Peyer's patch (tissue), 4 donors: ENCODE results near the gene LRCH3. TPM values are rescaled to one million over a fixed set of nuclear protein-coding genes. Genes with fewer than 3 reads are reported as not detected.
A peak's percentile ranks its signal among the peaks of the same experiment; 100 is the strongest.

Source experiments
- DNase-seq, 3 donors: peaks; one replicate each; pipeline ENCODE4 v3.0.0-alpha.2; 2017 to 2019
- H3K27ac ChIP-seq, 4 donors: fragments of 200-600 bp; sonication (generic); one replicate each; pipeline ENCODE4 v1.5.1; 2016 to 2019
- H3K27me3 ChIP-seq, 2 donors: fragments of 200-600 bp; sonication (generic); one replicate each; pipeline ENCODE4 v1.5.1; 2019
- H3K36me3 ChIP-seq, 3 donors: fragments of 200-600 bp; sonication (generic); one replicate each; pipeline ENCODE4 v1.5.1; 2016 to 2019
- H3K4me1 ChIP-seq, 4 donors: fragments of 200-600 bp; sonication (generic); one replicate each; pipeline ENCODE4 v1.5.1; 2016 to 2019
- H3K4me3 ChIP-seq, 4 donors: fragments of 200-600 bp; sonication (generic); 1 replicate in 3 of 4; 2 replicates in 1 of 4; pipeline ENCODE4 v1.5.1; 2016 to 2019; ENCODE audit warnings: mild to moderate bottlenecking in 1 of 4
- H3K9me3 ChIP-seq, 4 donors: fragments of 200-600 bp; sonication (generic); one replicate each; pipeline ENCODE4 v1.5.1; 2016 to 2019; ENCODE audit warnings: mild to moderate bottlenecking in 1 of 4
- CTCF ChIP-seq, 6 experiments: fragments of 450-650 bp in 4 of 6; fragments of 200-600 bp in 2 of 6; sonication (generic) in 1 of 6; IDR thresholded peaks; one replicate each; pipeline ENCODE4 v1.5.1; 2017 to 2019; ENCODE audit warnings: antibody characterized with exemption in 6 of 6, mild to moderate bottlenecking in 3 of 6, moderate library complexity in 1 of 6
- POLR2A ChIP-seq, 2 donors: fragments of 450-650 bp; IDR thresholded peaks; one replicate each; pipeline ENCODE4 v1.5.1; 2017; ENCODE audit warnings: antibody characterized with exemption in 2 of 2, mild to moderate bottlenecking in 2 of 2, moderate library complexity in 2 of 2
- total RNA-seq, 4 donors: library from RNA; depleted of rRNA; stranded (reverse); fragments of >200 nt; gene quantifications; one replicate each; pipeline ENCODE4 v1.1.0, GENCODE V29; 2016

Gene LRCH3
- total RNA-seq, 4 donors from 2014 or later = 31.2 to 90.0 (median 41.7) TPM

GRCh38 chr3:197784019-197784585 lies 7.0 kb upstream of the LRCH3 start:
- H3K36me3 ChIP-seq = peaks cover 0 to 48% (median 4%) of the 10 kb centered on the region in 3 donors
- H3K4me1 ChIP-seq = no peaks in the 10 kb centered on the region
- H3K9me3 ChIP-seq = no peaks in the 10 kb centered on the region
- no peaks in the 10 kb centered on the region for H3K27me3 ChIP-seq
- TF ChIP-seq CTCF (IDR thresholded peaks at IDR 0.05) = no peak
- TF ChIP-seq POLR2A (IDR thresholded peaks at IDR 0.05) = no peak
- DNase-seq = no peak
- H3K4me3 ChIP-seq = no peak overlapping the region
- no peak overlapping the region for H3K27ac ChIP-seq

GRCh38 chr3:197787412-197787811 lies 3.6 kb upstream of the LRCH3 start:
- no peaks in the 10 kb centered on the region for H3K9me3 ChIP-seq
- no peak for DNase-seq
- no peak overlapping the region for H3K27ac ChIP-seq
- H3K4me1 ChIP-seq = no peaks in the 10 kb centered on the region
- peaks cover 0 to 15% (median 0%) of the 10 kb centered on the region in 3 donors for H3K36me3 ChIP-seq
- no peak overlapping the region for H3K4me3 ChIP-seq
- TF ChIP-seq CTCF (IDR thresholded peaks at IDR 0.05) = no peak
- no peak for TF ChIP-seq POLR2A (IDR thresholded peaks at IDR 0.05)
- no peaks in the 10 kb centered on the region for H3K27me3 ChIP-seq

GRCh38 chr3:197789309-197789708 lies 1.7 kb upstream of the LRCH3 start:
- DNase-seq = no peak
- H3K4me3 ChIP-seq = no peak overlapping the region
- H3K27me3 ChIP-seq = no peaks in the 10 kb centered on the region
- H3K36me3 ChIP-seq = peaks cover 0 to 8% (median 0%) of the 10 kb centered on the region in 3 donors
- H3K4me1 ChIP-seq = peaks cover 0 to 7% (median 2%) of the 10 kb centered on the region in 4 donors
- TF ChIP-seq POLR2A (IDR thresholded peaks at IDR 0.05) = no peak
- H3K27ac ChIP-seq = no peak overlapping the region
- H3K9me3 ChIP-seq = no peaks in the 10 kb centered on the region

GRCh38 chr3:197790033-197790432 lies 1.0 kb upstream of the LRCH3 start:
- DNase-seq = no peak
- Histone ChIP-seq H3K27me3 (no peaks in the 10 kb centered on the region), H3K4me3 (peak overlapping the region in 1 of 4 donors; percentile 80), H3K27ac (peak overlapping the region in 1 of 4 donors; percentile 88), H3K36me3 (peaks cover 0 to 4% (median 0%) of the 10 kb centered on the region in 3 donors), H3K4me1 (peaks cover 0 to 7% (median 2%) of the 10 kb centered on the region in 4 donors), H3K9me3 (no peaks in the 10 kb centered on the region)
- TF ChIP-seq POLR2A (IDR thresholded peaks at IDR 0.05) = no peak
- TF ChIP-seq CTCF (IDR thresholded peaks at IDR 0.05) = no peak

- peak in 1 of 3 donors; percentile 36 for DNase-seq
- H3K9me3 ChIP-seq = no peaks in the 10 kb centered on the region
- H3K27me3 ChIP-seq = no peaks in the 10 kb centered on the region
- H3K4me1 ChIP-seq = peaks cover 0 to 7% (median 2%) of the 10 kb centered on the region in 4 donors
- H3K27ac ChIP-seq = peak overlapping the region; percentile 88 to 97 (median 94)
- no peak for TF ChIP-seq POLR2A (IDR thresholded peaks at IDR 0.05)
- TF ChIP-seq CTCF (IDR thresholded peaks at IDR 0.05) = no peak
- H3K36me3 ChIP-seq = no peaks in the 10 kb centered on the region
- H3K4me3 ChIP-seq = peak overlapping the region; percentile 80 to 99 (median 90)
Observed at GRCh38 chr3:197791892-197792647, 1.0 kb downstream of the LRCH3 start.

GRCh38 chr3:197793247-197793646 lies 2.2 kb downstream of the LRCH3 start:
- Histone ChIP-seq H3K27me3 (no peaks in the 10 kb centered on the region), H3K4me1 (peaks cover 0 to 7% (median 2%) of the 10 kb centered on the region in 4 donors), H3K36me3 (no peaks in the 10 kb centered on the region), H3K9me3 (no peaks in the 10 kb centered on the region), H3K27ac (no peak overlapping the region), H3K4me3 (no peak overlapping the region)
- TF ChIP-seq POLR2A (IDR thresholded peaks at IDR 0.05) (no peak), CTCF (IDR thresholded peaks at IDR 0.05) (no peak)
- no peak for DNase-seq
